Esophagus muscularis mucosa (tissue), 3 donors: Measurements from ENCODE around the gene EPHB1.

ENCODE experiments used
- CTCF ChIP-seq, 3 experiments: fragments of 200-600 bp in 2 of 3; fragments of 450-650 bp in 1 of 3; sonication (generic) in 2 of 3; IDR thresholded peaks; one replicate each; pipeline ENCODE4 v1.5.1; 2017 to 2019; ENCODE audit warnings: antibody characterized with exemption in 3 of 3, mild to moderate bottlenecking in 2 of 3, moderate library complexity in 1 of 3
- POLR2A ChIP-seq: fragments of 450-650 bp; IDR thresholded peaks from one replicate; pipeline ENCODE4 v1.6.1; 2017; ENCODE audit warnings: antibody characterized with exemption, moderate library complexity, mild to moderate bottlenecking, low read depth

DNA sequence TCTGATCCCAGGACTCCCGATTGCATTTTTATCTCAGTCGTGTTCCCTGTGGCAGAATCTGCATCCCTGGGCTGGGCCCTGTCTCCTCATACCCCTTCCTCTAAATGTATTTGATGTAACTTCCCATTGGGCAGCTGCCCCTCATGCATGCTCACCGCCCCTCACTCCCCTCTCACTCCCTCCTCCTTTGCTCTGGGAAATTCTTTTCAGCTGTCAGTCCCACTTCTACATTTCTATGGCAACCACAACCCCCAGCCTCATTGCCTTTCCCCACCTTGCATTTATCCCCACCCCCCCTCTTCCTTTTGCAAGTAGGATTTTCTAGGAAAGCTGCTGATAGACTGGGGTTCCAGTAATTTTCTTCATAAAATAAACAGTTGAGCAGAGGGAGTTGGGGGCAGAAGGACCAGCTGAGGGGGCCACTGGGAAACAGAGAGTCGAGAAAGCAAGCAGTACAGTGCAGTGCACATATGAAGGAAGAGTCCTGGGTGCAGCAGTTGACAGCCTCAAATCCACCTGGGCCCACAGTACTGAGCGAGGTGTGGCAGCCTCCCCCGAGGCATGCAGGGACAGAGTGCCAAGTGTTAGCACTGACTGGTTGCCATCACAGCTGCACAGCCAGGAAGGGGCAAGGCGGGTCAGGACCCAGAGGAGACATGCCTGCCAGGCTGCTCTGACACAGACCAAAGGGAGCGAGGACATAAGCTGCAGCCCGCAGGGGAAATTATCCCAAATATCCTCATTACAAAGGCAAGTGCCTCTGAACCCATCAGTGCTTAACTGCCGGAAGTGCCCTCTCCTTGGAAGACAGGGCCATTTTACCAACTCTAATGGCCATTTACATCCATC, 476.3 kb downstream of the EPHB1 start:
- TF ChIP-seq POLR2A (no peak), CTCF (IDR thresholded peaks at IDR 0.05) (no peak)
